PC-3 (cell line): ENCODE results near the gene LCP1. TPM values are rescaled to one million over a fixed set of nuclear protein-coding genes. Genes with fewer than 3 reads are reported as not detected.

Source experiments
- ATAC-seq: fragments of 200-7000 bp; cut with Tn5 transposase; 2 replicates; pipeline ENCODE4 v1.9.1; 2020; ENCODE audit warnings: mild to moderate bottlenecking, moderate library complexity
- BruUV-seq: library from RNA; stranded (reverse); fragments of 400-500 nt; replicated peaks from 2 replicates; lab custom pipeline; 2021; lab: Mats Ljungman, UMichigan
- CTCF ChIA-PET: fragments of 300-600 bp; sonication (Branson Sonifier 250); formaldehyde crosslinking; loops from one replicate; lab custom pipeline; 2022; ENCODE audit warnings: antibody characterized with exemption; lab: Charles Lee
- POLR2A ChIA-PET: fragments of 300-600 bp; sonication (Branson Sonifier 250); formaldehyde crosslinking; loops from one replicate; lab custom pipeline; 2022; ENCODE audit warnings: antibody characterized with exemption; ENCODE audit not compliant: unreplicated experiment; lab: Charles Lee
- DNase-seq: peaks from one replicate; pipeline ENCODE4 v3.0.0-alpha.2; 2015
- H2AFZ ChIP-seq: fragments of 300-600 bp; sonication (generic); 2 replicates; pipeline ENCODE4 v1.6.0; 2016; ENCODE audit warnings: antibody characterized with exemption, low read length
- H3F3A ChIP-seq: fragments of 300-600 bp; sonication (generic); one replicate; pipeline ENCODE4 v1.6.0; 2017; ENCODE audit warnings: antibody characterized with exemption, low read length, control low read depth, mild to moderate bottlenecking; ENCODE audit not compliant: unreplicated experiment
- H3K27ac ChIP-seq: fragments of 300-600 bp; sonication (generic); 2 replicates; pipeline ENCODE4 v1.5.1; 2016; ENCODE audit warnings: mild to moderate bottlenecking, low read length
- H3K27me3 ChIP-seq: fragments of 300-600 bp; sonication (generic); 2 replicates; pipeline ENCODE4 v1.6.1; 2016; ENCODE audit warnings: low read length, mixed read lengths
- H3K36me3 ChIP-seq: fragments of 300-600 bp; sonication (generic); 2 replicates; pipeline ENCODE4 v1.6.1; 2016; ENCODE audit warnings: low read depth, mixed run types, low read length, mixed read lengths
- H3K4me1 ChIP-seq: fragments of 300-600 bp; sonication (generic); 2 replicates; pipeline ENCODE4 v1.5.1; 2016; ENCODE audit warnings: low read length; ENCODE audit not compliant: insufficient read depth
- H3K4me2 ChIP-seq: fragments of 300-600 bp; sonication (generic); 2 replicates; pipeline ENCODE4 v1.6.0; 2016; ENCODE audit warnings: low read length
- H3K4me3 ChIP-seq: fragments of 300-600 bp; sonication (generic); 2 replicates; pipeline ENCODE4 v1.5.1; 2016; ENCODE audit warnings: mild to moderate bottlenecking, low read length, mixed read lengths
- H3K79me2 ChIP-seq: fragments of 300-600 bp; sonication (generic); 2 replicates; pipeline ENCODE4 v1.6.1; 2017; ENCODE audit warnings: low read length, mixed read lengths
- H3K9ac ChIP-seq: fragments of 300-600 bp; sonication (generic); 2 replicates; pipeline ENCODE4 v1.6.0; 2016; ENCODE audit warnings: mild to moderate bottlenecking, low read length
- H3K9me2 ChIP-seq: fragments of 300-600 bp; sonication (generic); replicated peaks from 2 replicates; pipeline ENCODE4 v1.6.1; 2016; ENCODE audit warnings: mixed run types, low read length, mixed read lengths
- H3K9me3 ChIP-seq: fragments of 300-600 bp; sonication (generic); 2 replicates; pipeline ENCODE4 v1.6.1; 2016; ENCODE audit warnings: low read length, mixed read lengths
- H4K20me1 ChIP-seq: fragments of 300-600 bp; sonication (generic); 2 replicates; pipeline ENCODE4 v1.6.1; 2016; ENCODE audit warnings: low read length, mixed read lengths
- CTCF ChIP-seq: fragments of 300-600 bp; sonication (generic); conservative IDR thresholded peaks from 2 replicates; pipeline ENCODE4 v1.5.1; 2017; ENCODE audit warnings: antibody characterized with exemption, low read depth, mild to moderate bottlenecking, low read length
- EZH2 ChIP-seq: fragments of 300-600 bp; sonication (generic); IDR thresholded peaks from one replicate; pipeline ENCODE4 v1.6.1; 2017; ENCODE audit warnings: antibody characterized with exemption, mild to moderate bottlenecking, low read length; ENCODE audit not compliant: unreplicated experiment
- EZH2phosphoT487 ChIP-seq: fragments of 300-600 bp; sonication (generic); IDR thresholded peaks from 2 replicates; pipeline ENCODE4 v1.6.1; 2018; ENCODE audit warnings: mild to moderate bottlenecking, antibody characterized with exemption, low read length, borderline replicate concordance
- intact Hi-C: fragments of 100-400 bp; cut with micrococcal nuclease; formaldehyde crosslinking; loops from 2 replicates; pipeline ENCODE4 v1.9.0; 2023
- total RNA-seq: library from RNA; depleted of rRNA; stranded (reverse); fragments of >200 nt; gene quantifications from 2 replicates; pipeline ENCODE4 v1.2.3, GENCODE V29; 2014

LCP1 gene
- total RNA-seq, 1 experiment from 2014 or later: 143 TPM

GRCh38 chr13:46171739-46172138 is 10.2 kb downstream of the LCP1 start:
- Histone ChIP-seq H3K27me3 (no peaks in the 10 kb centered on the region), H2AFZ (no peak overlapping the region), H3K36me3 (no peaks in the 10 kb centered on the region; the same call in 1 of the 2 replicates), H3F3A (no peaks in the 10 kb centered on the region), H3K4me2 (no peak overlapping the region), H4K20me1 (0 out of 2 replicates have a peak, but pooled peaks cover 5% of the 10 kb centered on the region), H3K9ac (no peak overlapping the region), H3K27ac (no peak overlapping the region), H3K9me3 (no peaks in the 10 kb centered on the region), H3K79me2 (peaks cover 100% of the 10 kb centered on the region), H3K4me1 (0 out of 2 replicates have a peak, but pooled peaks cover 7% of the 10 kb centered on the region), H3K9me2 (no peaks in the 10 kb centered on the region), H3K4me3 (no peak overlapping the region)
- CTCF ChIA-PET: no interaction called here
- POLR2A ChIA-PET: no interaction called here
- intact Hi-C loops: no loop called here
- ATAC-seq (no peak), DNase-seq (no peak)
- no TSS peak for BruUV-seq
- TF ChIP-seq CTCF (no peak), EZH2phosphoT487 (no peak), EZH2 (no peak)

DNA sequence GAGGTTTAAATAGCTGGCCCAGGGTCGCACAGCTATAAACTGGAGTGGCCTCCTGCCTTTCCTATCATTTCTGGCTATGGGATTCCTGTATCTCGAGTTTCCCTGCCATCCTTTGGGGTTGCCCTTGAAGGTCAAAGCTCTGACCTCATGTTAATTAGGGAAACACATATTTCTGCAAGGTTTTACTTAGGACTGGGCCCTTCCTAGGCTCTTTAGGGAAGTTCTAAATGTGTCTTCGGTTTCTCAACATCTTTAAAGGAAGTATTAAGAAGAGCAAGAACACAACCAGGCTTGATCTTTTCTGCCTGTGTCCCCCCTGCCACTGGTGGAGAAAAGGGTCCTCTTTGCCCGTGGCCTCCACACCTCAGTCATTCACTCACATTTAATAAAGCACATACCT is 10.8 kb downstream of the LCP1 start:
- Histone ChIP-seq H3K9me3 (no peaks in the 10 kb centered on the region), H3K27me3 (no peaks in the 10 kb centered on the region), H3F3A (no peaks in the 10 kb centered on the region), H3K4me2 (no peak overlapping the region), H3K4me3 (no peak overlapping the region), H3K9ac (no peak overlapping the region), H3K4me1 (0 out of 2 replicates have a peak, but pooled peaks cover 8% of the 10 kb centered on the region), H4K20me1 (peaks cover 5% of the 10 kb centered on the region; the same call in 1 of the 2 replicates), H3K79me2 (peaks cover 100% of the 10 kb centered on the region), H3K9me2 (no peaks in the 10 kb centered on the region), H2AFZ (no peak overlapping the region), H3K27ac (no peak overlapping the region), H3K36me3 (no peaks in the 10 kb centered on the region; the same call in 1 of the 2 replicates)
- DNase-seq (no peak), ATAC-seq (no peak)
- no TSS peak for BruUV-seq
- TF ChIP-seq CTCF (no peak), EZH2phosphoT487 (no peak), EZH2 (no peak)
- intact Hi-C loops: no loop called here
- ChIA-PET CTCF (no interaction called here), POLR2A (no interaction called here)

DNA sequence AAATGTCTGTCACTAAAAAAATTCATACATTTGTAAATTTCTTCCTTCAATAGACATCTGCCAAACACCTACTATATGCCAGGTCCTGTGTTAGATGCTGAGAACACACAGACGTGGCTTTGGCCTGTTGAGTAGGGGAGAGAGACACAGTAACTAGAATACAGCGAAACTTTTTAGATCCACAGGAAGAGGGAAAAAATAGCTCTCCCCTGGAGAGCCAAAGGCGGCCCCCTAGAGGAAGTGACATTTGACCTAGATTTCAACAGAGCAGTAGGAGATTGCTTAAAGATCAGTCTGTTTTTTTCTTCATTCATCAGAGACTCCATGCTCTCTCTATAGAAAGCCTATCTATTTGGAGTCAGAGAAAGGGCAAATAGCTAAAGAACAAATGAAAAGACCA is 11.3 kb downstream of the LCP1 start:
- H3K9me2 ChIP-seq: no peaks in the 10 kb centered on the region
- ChIA-PET POLR2A (no interaction called here), CTCF (no interaction called here)
- H2AFZ ChIP-seq: no peak overlapping the region
- no peaks in the 10 kb centered on the region for H3K9me3 ChIP-seq
- no peak overlapping the region for H3K4me2 ChIP-seq
- no peaks in the 10 kb centered on the region for H3K27me3 ChIP-seq
- ATAC-seq (no peak), DNase-seq (no peak)
- intact Hi-C loops: no loop called here
- peaks cover 13% of the 10 kb centered on the region; the same call in 1 of the 2 replicates for H3K4me1 ChIP-seq
- H3K4me3 ChIP-seq: no peak overlapping the region
- H3F3A ChIP-seq: no peaks in the 10 kb centered on the region
- H3K36me3 ChIP-seq: no peaks in the 10 kb centered on the region; the same call in 1 of the 2 replicates
- no TSS peak for BruUV-seq
- peaks cover 5% of the 10 kb centered on the region; the same call in 1 of the 2 replicates for H4K20me1 ChIP-seq
- H3K27ac ChIP-seq: no peak overlapping the region
- no peak overlapping the region for H3K9ac ChIP-seq
- TF ChIP-seq CTCF (no peak), EZH2 (no peak), EZH2phosphoT487 (no peak)
- peaks cover 100% of the 10 kb centered on the region for H3K79me2 ChIP-seq
